Umbilical cord (tissue), 2 donors: ENCODE data around the gene PSME3IP1. TPM values are rescaled to one million over a fixed set of nuclear protein-coding genes. Genes with fewer than 3 reads are reported as not detected.
"Not testable (repeated sequence)": the region's sequence is repeated elsewhere in the genome, so short reads cannot be mapped to it uniquely, and the experiment has no call there.

Experiments used
- DNase-seq: peaks from one replicate; pipeline ENCODE4 v3.0.0-alpha.2; 2015; ENCODE audit warnings: low spot score
- total RNA-seq: library from RNA; depleted of rRNA; stranded (reverse); fragments of >200 nt; gene quantifications from one replicate; pipeline ENCODE4 v1.2.3, GENCODE V29; 2014; ENCODE audit warnings: low replicate concordance; ENCODE audit not compliant: insufficient read depth

Gene PSME3IP1
- total RNA-seq, 1 donor from 2014 or later: 29.1 TPM

- no peak for DNase-seq
Measured at GRCh38 chr16:57123974-57124674, 61.7 kb downstream of the PSME3IP1 start.

- DNase-seq: no peak
Measured at GRCh38 chr16:57123216-57123973, 62.4 kb downstream of the PSME3IP1 start.

- DNase-seq: no peak
Measured at GRCh38 chr16:57118461-57119084, 67.3 kb downstream of the PSME3IP1 start.

GRCh38 chr16:57115514-57116182 lies 70.2 kb downstream of the PSME3IP1 start:
- DNase-seq: peak; percentile 74

GRCh38 chr16:57115168-57115513 lies 70.7 kb downstream of the PSME3IP1 start:
- no peak for DNase-seq

- no peak for DNase-seq
Measured at GRCh38 chr16:57113664-57114063, 72.2 kb downstream of the PSME3IP1 start.

- no peak for DNase-seq
Measured at GRCh38 chr16:57113042-57113453, 72.8 kb downstream of the PSME3IP1 start.

GRCh38 chr16:57112403-57113041 lies 73.3 kb downstream of the PSME3IP1 start:
- no peak for DNase-seq

GRCh38 chr16:57111420-57111819 lies 74.4 kb downstream of the PSME3IP1 start:
- no peak for DNase-seq

- no peak for DNase-seq
Measured at GRCh38 chr16:57110937-57111336, 74.9 kb downstream of the PSME3IP1 start.

- not testable (repeated sequence) for DNase-seq
Measured at GRCh38 chr16:57109259-57110105, 76.4 kb downstream of the PSME3IP1 start.

GRCh38 chr16:57108432-57108831 lies 77.4 kb downstream of the PSME3IP1 start:
- DNase-seq: no peak

GRCh38 chr16:57107321-57107922 lies 78.4 kb downstream of the PSME3IP1 start:
- DNase-seq: peak; percentile 7

GRCh38 chr16:57106767-57107166 lies 79.1 kb downstream of the PSME3IP1 start:
- DNase-seq: no peak

- no peak for DNase-seq
Measured at GRCh38 chr16:57105184-57105583, 80.7 kb downstream of the PSME3IP1 start.

GRCh38 chr16:57104706-57105105 lies 81.1 kb downstream of the PSME3IP1 start:
- no peak for DNase-seq

- DNase-seq: no peak
Measured at GRCh38 chr16:57102888-57103851, 82.7 kb downstream of the PSME3IP1 start.
